ENCODE results near the gene CNTNAP2. TPM values are rescaled to one million over a fixed set of nuclear protein-coding genes. Genes with fewer than 3 reads are reported as not detected.

Gene CNTNAP2
- total RNA-seq, 1 donor from 2014 or later, result 2.8 TPM

- DNase-seq (ENCODE audit: low read depth in 2 of 2), result no peak
Observed at GRCh38 chr7:148380596-148381419, 2264.2 kb downstream of the CNTNAP2 start.

GRCh38 chr7:148382596-148382995 is 2266.0 kb downstream of the CNTNAP2 start:
- DNase-seq (ENCODE audit: low read depth in 2 of 2), result no peak

GRCh38 chr7:148383651-148384050 is 2267.1 kb downstream of the CNTNAP2 start:
- DNase-seq (ENCODE audit: low read depth in 2 of 2), result no peak

- DNase-seq (ENCODE audit: low read depth in 2 of 2), result no peak
Observed at GRCh38 chr7:148385009-148385682, 2268.5 kb downstream of the CNTNAP2 start.

- DNase-seq (ENCODE audit: low read depth in 2 of 2), result no peak
Observed at GRCh38 chr7:148390381-148390780, 2273.8 kb downstream of the CNTNAP2 start.

- no peak for DNase-seq (ENCODE audit: low read depth in 2 of 2)
Observed at GRCh38 chr7:148391591-148391990, 2275.0 kb downstream of the CNTNAP2 start.

GRCh38 chr7:148394582-148394981 is 2278.0 kb downstream of the CNTNAP2 start:
- DNase-seq (ENCODE audit: low read depth in 2 of 2), result no peak

GRCh38 chr7:148395352-148395811 is 2278.8 kb downstream of the CNTNAP2 start:
- no peak for DNase-seq (ENCODE audit: low read depth in 2 of 2)

GRCh38 chr7:148395990-148396716 is 2279.6 kb downstream of the CNTNAP2 start:
- no peak for DNase-seq (ENCODE audit: low read depth in 2 of 2)

GRCh38 chr7:148397056-148397455 is 2280.5 kb downstream of the CNTNAP2 start:
- no peak for DNase-seq (ENCODE audit: low read depth in 2 of 2)

GRCh38 chr7:148397551-148397950 is 2280.9 kb downstream of the CNTNAP2 start:
- no peak for DNase-seq (ENCODE audit: low read depth in 2 of 2)

- DNase-seq (ENCODE audit: low read depth in 2 of 2), result no peak
Observed at GRCh38 chr7:148397985-148398384, 2281.4 kb downstream of the CNTNAP2 start.

- DNase-seq (ENCODE audit: low read depth in 2 of 2), result no peak
Observed at GRCh38 chr7:148398844-148399365, 2282.3 kb downstream of the CNTNAP2 start.

- no peak for DNase-seq (ENCODE audit: low read depth in 2 of 2)
Observed at GRCh38 chr7:148400101-148400500, 2283.5 kb downstream of the CNTNAP2 start.

- DNase-seq (ENCODE audit: low read depth in 2 of 2), result no peak
Observed at GRCh38 chr7:148402159-148402558, 2285.6 kb downstream of the CNTNAP2 start.

- no peak for DNase-seq (ENCODE audit: low read depth in 2 of 2)
Observed at GRCh38 chr7:148403466-148403993, 2286.9 kb downstream of the CNTNAP2 start.

GRCh38 chr7:148408307-148408706 is 2291.7 kb downstream of the CNTNAP2 start:
- DNase-seq (ENCODE audit: low read depth in 2 of 2), result no peak

GRCh38 chr7:148410905-148411304 is 2294.3 kb downstream of the CNTNAP2 start:
- no peak for DNase-seq (ENCODE audit: low read depth in 2 of 2)

- no peak for DNase-seq (ENCODE audit: low read depth in 2 of 2)
Observed at GRCh38 chr7:148412691-148413090, 2296.1 kb downstream of the CNTNAP2 start.

- DNase-seq (ENCODE audit: low read depth in 2 of 2), result no peak
Observed at GRCh38 chr7:148419856-148420832, 2303.5 kb downstream of the CNTNAP2 start.
